RWPE2 (cell line): ENCODE data around the gene BATF2.

Source experiments
- ATAC-seq: fragments of 200-7000 bp; cut with Tn5 transposase; 3 replicates; pipeline ENCODE4 v1.9.1; 2021; ENCODE audit warnings: low read depth
- DNase-seq: peaks from one replicate; pipeline ENCODE4 v3.0.0-alpha.2; 2020; ENCODE audit warnings: low spot score
- H3K27ac ChIP-seq: fragments of 450-650 bp; 2 replicates; pipeline ENCODE4 v1.5.1; 2017; ENCODE audit warnings: mild to moderate bottlenecking; ENCODE audit not compliant: poor library complexity, severe bottlenecking
- H3K27me3 ChIP-seq: fragments of 250-450 bp; sonication (Bioruptor Pico); 2 replicates; pipeline ENCODE4 v1.5.1; 2021; ENCODE audit warnings: mild to moderate bottlenecking, moderate library complexity; ENCODE audit not compliant: insufficient read depth, poor library complexity, severe bottlenecking
- H3K36me3 ChIP-seq: fragments of 250-450 bp; sonication (Bioruptor Pico); 2 replicates; pipeline ENCODE4 v1.5.1; 2020; ENCODE audit warnings: low read depth, mild to moderate bottlenecking, moderate library complexity
- H3K4me1 ChIP-seq: fragments of 250-450 bp; sonication (Bioruptor Pico); 2 replicates; pipeline ENCODE4 v1.5.1; 2021; ENCODE audit warnings: mild to moderate bottlenecking, moderate library complexity; ENCODE audit not compliant: insufficient read depth, poor library complexity, severe bottlenecking
- H3K4me3 ChIP-seq: fragments of 250-450 bp; sonication (Bioruptor Pico); 2 replicates; pipeline ENCODE4 v1.5.1; 2021; ENCODE audit warnings: mild to moderate bottlenecking, moderate library complexity; ENCODE audit not compliant: severe bottlenecking
- H3K9me3 ChIP-seq: fragments of 250-450 bp; sonication (Bioruptor Pico); 2 replicates; pipeline ENCODE4 v1.5.1; 2021; ENCODE audit warnings: mild to moderate bottlenecking, moderate library complexity; ENCODE audit not compliant: severe bottlenecking
- CTCF ChIP-seq: fragments of 450-650 bp; IDR thresholded peaks from one replicate; pipeline ENCODE4 v1.5.1; 2017; ENCODE audit warnings: mild to moderate bottlenecking, moderate library complexity; ENCODE audit not compliant: poor library complexity, severe bottlenecking

BATF2 gene

GRCh38 chr11:64996327-64996709 is 453 bp downstream of the BATF2 start:
- Histone ChIP-seq H3K27ac (peak overlapping the region; percentile 9), H3K4me3 (no peak overlapping the region)

DNA sequence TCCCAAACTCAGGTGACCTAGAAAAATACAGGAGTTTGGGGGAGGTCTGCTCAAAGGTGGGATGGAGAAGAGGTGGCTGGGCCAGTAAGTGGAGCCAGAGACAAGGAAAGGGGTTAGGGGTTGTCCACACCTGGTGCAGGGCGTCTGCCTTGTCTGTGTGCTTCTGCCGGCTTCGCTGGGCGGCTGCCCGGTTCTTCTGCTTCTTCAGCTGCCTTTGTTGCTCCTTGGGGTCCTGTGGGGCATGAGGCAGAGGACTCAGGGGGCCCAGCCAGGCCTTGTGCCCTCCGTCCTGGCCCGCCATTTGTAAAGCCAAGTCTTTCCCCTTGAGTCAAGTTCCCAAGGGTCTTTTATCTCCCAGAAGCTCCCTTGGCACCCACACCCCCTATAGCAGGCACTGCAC is 2.5 kb downstream of the BATF2 start:
- Histone ChIP-seq H3K9me3 (no peaks in the 10 kb centered on the region), H3K4me1 (no peaks in the 10 kb centered on the region), H3K4me3 (no peak overlapping the region), H3K36me3 (no peaks in the 10 kb centered on the region), H3K27me3 (no peaks in the 10 kb centered on the region), H3K27ac (no peak overlapping the region)
- no peak for TF ChIP-seq CTCF
- no peak for DNase-seq
- no peak for ATAC-seq

More at GRCh38 chr11:64996327-64996709, 453 bp downstream of the BATF2 start:
- DNase-seq, result no peak
- TF ChIP-seq CTCF, result no peak
- Histone ChIP-seq H3K27me3 (no peaks in the 10 kb centered on the region), H3K36me3 (no peaks in the 10 kb centered on the region), H3K4me1 (no peaks in the 10 kb centered on the region), H3K9me3 (no peaks in the 10 kb centered on the region)
- ATAC-seq, result no peak

DNA sequence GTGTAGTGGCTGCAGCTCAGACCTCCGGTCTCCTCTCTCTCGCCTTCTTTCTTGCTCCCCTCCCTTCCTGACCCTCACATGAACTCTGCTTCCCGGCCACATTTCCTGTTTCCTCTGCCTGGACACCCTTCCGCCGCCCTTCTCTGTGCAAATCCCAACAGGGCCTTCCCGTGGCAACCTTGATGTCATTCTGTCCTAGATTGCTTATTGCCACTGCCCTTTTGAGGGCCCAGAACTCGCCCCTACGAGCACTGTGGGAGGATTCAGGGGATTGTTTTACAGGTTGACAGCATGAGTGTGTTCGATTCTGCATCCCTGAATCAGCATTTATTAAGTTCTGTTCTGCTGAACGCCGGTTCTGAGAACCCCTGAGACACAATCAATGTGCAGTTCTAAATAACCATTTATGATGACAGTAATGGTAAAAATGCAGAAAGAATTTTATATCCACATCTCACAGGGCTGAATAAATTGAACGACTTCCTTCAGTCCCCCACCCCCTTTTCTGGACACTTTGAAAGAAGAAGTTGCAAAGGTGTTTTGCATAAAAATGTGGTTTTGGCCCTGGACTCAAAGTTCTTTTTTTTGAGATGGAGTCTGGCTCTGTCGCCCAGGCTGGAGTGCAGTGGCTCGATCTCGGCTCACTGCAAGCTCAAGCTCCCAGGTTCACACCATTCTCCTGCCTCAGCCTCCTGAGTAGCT is 6.4 kb downstream of the BATF2 start:
- DNase-seq, result no peak
- Histone ChIP-seq H3K27me3 (no peaks in the 10 kb centered on the region), H3K4me3 (no peak overlapping the region), H3K4me1 (no peaks in the 10 kb centered on the region), H3K9me3 (no peaks in the 10 kb centered on the region), H3K27ac (no peak overlapping the region), H3K36me3 (no peaks in the 10 kb centered on the region)
- no peak; the same call in 2 of the 3 replicates for ATAC-seq
- TF ChIP-seq CTCF, result no peak

DNA sequence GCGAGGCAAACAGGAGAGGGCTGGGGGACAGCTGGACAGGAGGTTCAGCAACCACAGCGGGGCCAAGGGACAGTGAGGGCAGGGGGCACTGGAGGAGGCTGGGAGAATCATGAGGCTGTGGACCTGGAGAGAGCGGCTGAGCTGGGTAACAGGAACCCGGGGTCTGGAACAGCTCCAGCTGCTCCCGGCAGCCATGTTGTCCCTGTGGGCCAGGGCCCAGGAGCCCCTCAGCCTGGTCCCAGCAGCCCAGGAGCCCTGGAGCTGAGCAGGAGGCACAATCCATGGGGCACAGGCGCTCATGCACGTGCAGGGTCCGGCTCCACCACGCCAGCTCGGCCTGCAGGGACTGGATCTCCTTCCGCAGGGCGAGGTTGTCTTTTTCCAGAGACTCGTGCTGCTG is 7.4 kb downstream of the BATF2 start:
- ATAC-seq (no peak), DNase-seq (no peak)
- no peak overlapping the region for H3K4me3 ChIP-seq
- no peak for TF ChIP-seq CTCF
- H3K36me3 ChIP-seq, result no peaks in the 10 kb centered on the region
- no peaks in the 10 kb centered on the region for H3K4me1 ChIP-seq
- H3K27me3 ChIP-seq, result no peaks in the 10 kb centered on the region
- H3K9me3 ChIP-seq, result no peaks in the 10 kb centered on the region
- no peak overlapping the region for H3K27ac ChIP-seq
